ENCODE results near the gene OR5K3.
"Not testable (repeated sequence)": the region's sequence is repeated elsewhere in the genome, so short reads cannot be mapped to it uniquely, and the experiment has no call there.

The OR5K3 gene

GRCh38 chr3:98372445-98372844 lies 18.0 kb upstream of the OR5K3 start:
- DNase-seq (ENCODE audit: low read depth) = no peak
- TF ChIP-seq, protein P1, sequence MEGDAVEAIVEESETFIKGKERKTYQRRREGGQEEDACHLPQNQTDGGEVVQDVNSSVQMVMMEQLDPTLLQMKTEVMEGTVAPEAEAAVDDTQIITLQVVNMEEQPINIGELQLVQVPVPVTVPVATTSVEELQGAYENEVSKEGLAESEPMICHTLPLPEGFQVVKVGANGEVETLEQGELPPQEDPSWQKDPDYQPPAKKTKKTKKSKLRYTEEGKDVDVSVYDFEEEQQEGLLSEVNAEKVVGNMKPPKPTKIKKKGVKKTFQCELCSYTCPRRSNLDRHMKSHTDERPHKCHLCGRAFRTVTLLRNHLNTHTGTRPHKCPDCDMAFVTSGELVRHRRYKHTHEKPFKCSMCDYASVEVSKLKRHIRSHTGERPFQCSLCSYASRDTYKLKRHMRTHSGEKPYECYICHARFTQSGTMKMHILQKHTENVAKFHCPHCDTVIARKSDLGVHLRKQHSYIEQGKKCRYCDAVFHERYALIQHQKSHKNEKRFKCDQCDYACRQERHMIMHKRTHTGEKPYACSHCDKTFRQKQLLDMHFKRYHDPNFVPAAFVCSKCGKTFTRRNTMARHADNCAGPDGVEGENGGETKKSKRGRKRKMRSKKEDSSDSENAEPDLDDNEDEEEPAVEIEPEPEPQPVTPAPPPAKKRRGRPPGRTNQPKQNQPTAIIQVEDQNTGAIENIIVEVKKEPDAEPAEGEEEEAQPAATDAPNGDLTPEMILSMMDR (conservative IDR thresholded peaks at IDR 0.05; ENCODE audit: control insufficient read depth, insufficient read depth, low read depth, low read length) = no peak
- no peak overlapping the region for H3K4me3 ChIP-seq (ENCODE audit: control insufficient read depth, low read depth, low read length)

DNA sequence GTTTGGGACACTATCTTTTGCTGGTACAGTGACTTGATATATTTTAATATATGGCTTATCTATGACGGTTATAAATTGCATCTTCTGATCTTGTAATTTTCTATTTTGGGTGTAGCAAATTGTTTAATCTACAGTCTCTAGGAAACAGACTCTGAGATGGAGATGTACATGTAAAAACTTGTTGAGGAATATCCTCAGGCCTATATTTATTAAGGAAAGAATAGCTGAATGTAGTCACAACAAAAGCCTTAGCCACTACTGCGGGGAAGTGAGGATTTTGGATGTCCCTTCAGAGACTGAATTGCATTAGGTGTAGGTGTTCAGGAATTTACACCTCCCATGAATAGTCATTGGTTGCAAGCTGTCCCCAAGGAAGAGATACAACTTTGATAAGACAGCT lies 13.8 kb upstream of the OR5K3 start:
- no peak for DNase-seq (ENCODE audit: low read depth)
- TF ChIP-seq, protein P1 (conservative IDR thresholded peaks at IDR 0.05; ENCODE audit: control insufficient read depth, insufficient read depth, low read depth, low read length) = no peak
- H3K4me3 ChIP-seq (ENCODE audit: control insufficient read depth, low read depth, low read length) = no peak overlapping the region

DNA sequence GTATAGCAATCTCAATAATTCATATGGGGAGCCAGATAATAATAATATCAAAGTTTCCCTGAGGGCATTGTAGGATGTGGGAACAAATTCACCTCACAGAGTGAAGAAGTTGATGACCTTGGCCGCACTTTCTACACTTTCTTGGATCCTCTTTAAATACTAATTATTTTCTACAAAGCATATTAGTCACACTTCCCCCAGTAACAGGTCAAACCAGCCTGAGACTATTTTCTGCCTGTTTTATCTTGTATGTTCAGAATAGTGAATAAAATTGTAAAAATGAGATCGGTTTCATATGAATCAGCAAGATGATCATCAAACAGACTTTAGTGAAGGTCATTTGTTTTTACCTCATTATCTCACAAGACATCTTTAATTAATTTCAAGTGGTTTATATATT lies 2.3 kb upstream of the OR5K3 start:
- no peak for DNase-seq (ENCODE audit: low read depth)
- H3K4me3 ChIP-seq (ENCODE audit: control insufficient read depth, low read depth, low read length) = no peak overlapping the region
- TF ChIP-seq, protein P1 (conservative IDR thresholded peaks at IDR 0.05; ENCODE audit: control insufficient read depth, insufficient read depth, low read depth, low read length) = no peak

DNA sequence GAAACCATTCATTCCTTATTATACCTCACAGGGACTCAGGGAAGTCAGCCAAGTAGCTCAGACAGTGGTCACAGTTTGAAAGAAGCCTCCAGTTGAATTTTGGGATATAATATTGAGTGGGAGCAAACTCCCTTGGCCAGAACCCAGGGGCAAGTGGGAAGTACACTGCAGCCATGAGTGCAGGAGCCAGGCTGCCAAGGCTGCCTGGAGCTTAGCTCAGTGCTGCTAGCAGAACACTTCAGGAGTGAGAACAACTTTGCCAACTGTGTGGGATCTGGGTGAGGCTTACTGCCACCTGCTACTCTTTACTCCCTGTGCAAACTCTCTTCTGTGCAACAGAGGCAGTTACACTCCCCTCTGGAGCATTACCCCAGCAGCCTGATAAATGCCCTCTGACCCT lies 4.6 kb downstream of the OR5K3 start:
- no peak for DNase-seq (ENCODE audit: low read depth)
- TF ChIP-seq, protein P1 (conservative IDR thresholded peaks at IDR 0.05; ENCODE audit: control insufficient read depth, insufficient read depth, low read depth, low read length) = no peak
- no peak overlapping the region for H3K4me3 ChIP-seq (ENCODE audit: control insufficient read depth, low read depth, low read length)

DNA sequence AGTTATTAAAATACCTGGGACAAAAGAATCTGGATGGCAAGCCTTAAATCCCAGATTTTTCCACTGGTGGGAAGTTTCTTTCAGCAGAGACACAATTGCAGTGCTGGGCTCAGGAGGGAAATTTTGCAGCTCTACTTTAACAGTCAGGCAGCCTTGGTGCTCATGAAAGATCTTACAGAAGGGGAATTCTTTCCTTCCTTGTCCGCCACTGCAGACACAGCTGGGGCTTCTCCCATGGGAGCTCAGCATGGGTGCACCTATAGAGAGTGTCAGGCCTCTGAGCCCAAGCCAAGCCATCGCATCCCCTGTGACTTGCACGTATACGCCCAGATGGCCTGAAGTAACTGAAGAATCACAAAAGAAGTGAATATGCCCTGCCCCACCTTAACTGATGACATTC lies 6.0 kb downstream of the OR5K3 start:
- DNase-seq (ENCODE audit: low read depth); H3K4me3 ChIP-seq (ENCODE audit: control insufficient read depth, low read depth, low read length): not testable (repeated sequence)

GRCh38 chr3:98398513-98398912 lies 8.0 kb downstream of the OR5K3 start:
- TF ChIP-seq, protein P1 (conservative IDR thresholded peaks at IDR 0.05; ENCODE audit: control insufficient read depth, insufficient read depth, low read depth, low read length) = no peak
- DNase-seq (ENCODE audit: low read depth) = no peak
- no peak overlapping the region for H3K4me3 ChIP-seq (ENCODE audit: control insufficient read depth, low read depth, low read length)

DNA sequence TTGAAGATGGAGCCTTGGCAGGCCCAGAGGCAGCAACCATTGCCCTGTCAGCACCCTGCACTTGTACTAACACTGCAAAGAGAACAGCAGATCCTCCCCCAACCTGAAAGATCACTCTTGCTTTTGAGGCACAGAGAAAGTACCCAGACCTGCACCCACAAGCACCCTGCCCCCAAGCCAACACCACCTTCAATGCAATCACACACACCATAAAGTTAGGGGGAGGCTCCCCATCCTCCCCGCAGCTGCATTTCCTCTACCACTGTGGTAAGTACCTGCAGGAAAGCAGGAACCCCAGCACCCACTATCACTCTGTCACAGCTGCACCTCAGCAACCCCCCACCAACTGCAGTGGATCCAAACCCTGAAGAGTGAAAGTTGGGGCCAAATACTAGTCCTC lies 12.0 kb downstream of the OR5K3 start:
- TF ChIP-seq, protein P1 (conservative IDR thresholded peaks at IDR 0.05; ENCODE audit: control insufficient read depth, insufficient read depth, low read depth, low read length) = no peak
- no peak for DNase-seq (ENCODE audit: low read depth)
- H3K4me3 ChIP-seq (ENCODE audit: control insufficient read depth, low read depth, low read length) = no peak overlapping the region
